PC-9 (cell line): ENCODE measurements around the gene TUBB. TPM values are rescaled to one million over a fixed set of nuclear protein-coding genes. Genes with fewer than 3 reads are reported as not detected.
A peak's percentile ranks its signal among the peaks of the same experiment; 100 is the strongest.

Experiments used
- BruUV-seq: library from RNA; stranded (reverse); fragments of 400-500 nt; replicated peaks from 2 replicates; lab custom pipeline; 2021; lab: Mats Ljungman, UMichigan
- CTCF ChIA-PET: fragments of 300-600 bp; sonication (Branson Sonifier 250); formaldehyde crosslinking; loops from one replicate; lab custom pipeline; 2022; ENCODE audit warnings: antibody characterized with exemption; lab: Charles Lee
- POLR2A ChIA-PET: fragments of 300-600 bp; sonication (Branson Sonifier 250); formaldehyde crosslinking; loops from one replicate; lab custom pipeline; 2022; ENCODE audit warnings: antibody characterized with exemption; ENCODE audit not compliant: unreplicated experiment; lab: Charles Lee
- DNase-seq, 2 experiments: peaks; one replicate each; pipeline versions ENCODE4 v3.0.0 to v3.0.0-alpha.2; 2015 to 2022; ENCODE audit warnings: mixed read lengths in 1 of 2
- H2AFZ ChIP-seq: fragments of 200-600 bp; sonication (generic); 2 replicates; pipeline ENCODE4 v1.8.1; 2017; ENCODE audit warnings: antibody characterized with exemption
- H3F3A ChIP-seq: fragments of 200-600 bp; sonication (generic); 2 replicates; pipeline ENCODE4 v1.8.1; 2017; ENCODE audit warnings: antibody characterized with exemption, mild to moderate bottlenecking, low read depth; ENCODE audit not compliant: insufficient read depth
- H3K27ac ChIP-seq: fragments of 200-600 bp; sonication (generic); 2 replicates; pipeline ENCODE4 v1.6.1; 2016; ENCODE audit warnings: mixed run types
- H3K27me3 ChIP-seq: fragments of 200-600 bp; sonication (generic); 2 replicates; pipeline ENCODE4 v1.6.1; 2016; ENCODE audit warnings: low read depth, mixed run types; ENCODE audit not compliant: insufficient read depth
- H3K36me3 ChIP-seq: fragments of 200-600 bp; sonication (generic); 2 replicates; pipeline ENCODE4 v1.6.1; 2016; ENCODE audit warnings: low read depth, mixed run types
- H3K4me1 ChIP-seq: fragments of 200-600 bp; sonication (generic); replicated peaks from 2 replicates; pipeline ENCODE4 v1.6.1; 2016; ENCODE audit warnings: mixed run types; ENCODE audit not compliant: insufficient read depth
- H3K4me2 ChIP-seq: fragments of 200-600 bp; sonication (generic); 2 replicates; pipeline ENCODE4 v1.6.1; 2017; ENCODE audit warnings: mixed run types
- H3K4me3 ChIP-seq: fragments of 200-600 bp; sonication (generic); 2 replicates; pipeline ENCODE4 v1.6.1; 2016; ENCODE audit warnings: mixed run types
- H3K79me2 ChIP-seq: fragments of 200-600 bp; sonication (generic); 2 replicates; pipeline ENCODE4 v1.6.1; 2017; ENCODE audit warnings: low read depth, mixed run types
- H3K9me2 ChIP-seq: fragments of 200-600 bp; sonication (generic); 2 replicates; pipeline ENCODE4 v1.8.1; 2017; ENCODE audit warnings: mild to moderate bottlenecking; ENCODE audit not compliant: insufficient read depth
- H3K9me3 ChIP-seq: fragments of 200-600 bp; sonication (generic); 2 replicates; pipeline ENCODE4 v1.8.1; 2016; ENCODE audit warnings: low read depth; ENCODE audit not compliant: insufficient read depth
- H4K20me1 ChIP-seq: fragments of 200-600 bp; sonication (generic); 2 replicates; pipeline ENCODE4 v1.8.1; 2017; ENCODE audit not compliant: insufficient read depth
- EZH2 ChIP-seq: fragments of 200-600 bp; sonication (generic); IDR thresholded peaks from 2 replicates; pipeline ENCODE4 v1.8.0; 2017; ENCODE audit warnings: antibody characterized with exemption, low read depth
- intact Hi-C: fragments of 100-400 bp; cut with micrococcal nuclease; formaldehyde crosslinking; loops from one replicate; pipeline ENCODE4 v1.10.0; 2022; ENCODE audit not compliant: unreplicated experiment
- total RNA-seq: library from RNA; stranded (reverse); gene quantifications from 2 replicates; pipeline ENCODE4 v1.2.3, GENCODE V29; 2021
- TF ChIP-seq, protein P1 (sequence below): fragments of 200-600 bp; sonication (generic); conservative IDR thresholded peaks from 2 replicates; pipeline ENCODE4 v1.6.1; 2017; ENCODE audit warnings: mixed run types, antibody characterized with exemption, mild to moderate bottlenecking, moderate library complexity

The TUBB gene
- total RNA-seq, 1 experiment from 2014 or later = 901 TPM

DNA sequence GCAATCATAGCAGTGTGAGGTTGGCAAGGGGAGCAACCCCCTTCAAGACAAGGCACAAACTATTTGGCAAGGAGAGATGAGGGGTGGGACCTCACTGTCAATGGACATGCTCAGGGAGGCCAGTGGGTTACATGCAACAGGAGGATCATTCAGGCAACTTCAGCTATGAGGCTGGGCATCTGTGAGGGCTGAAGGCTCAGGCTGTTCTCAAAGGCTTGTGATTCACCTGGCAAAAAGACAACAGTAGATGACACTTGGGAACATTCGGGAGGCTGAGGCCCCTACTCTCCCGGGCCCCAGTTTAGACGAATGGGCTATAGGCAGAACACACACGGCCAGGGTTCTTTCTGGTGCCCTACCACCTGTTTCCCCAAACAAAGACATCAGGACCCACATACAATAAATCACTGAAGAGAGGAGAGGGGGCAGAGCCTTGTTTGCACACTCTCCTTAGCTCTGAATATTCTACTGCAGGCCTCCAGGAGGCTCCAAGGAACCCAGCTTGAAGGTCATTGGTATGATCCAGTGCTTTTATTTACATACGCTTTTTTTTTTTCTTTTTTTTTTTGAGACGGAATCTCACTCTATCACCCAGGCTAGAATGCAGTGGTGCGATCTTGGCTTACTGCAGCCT is 7.9 kb downstream of the TUBB start:
- H3K27me3 ChIP-seq = no peaks in the 10 kb centered on the region
- POLR2A ChIA-PET = interaction anchor here (0.6 to 0.7 kb wide), 3 partner anchors 8 to 180 kb away, joined by 3 to 6 read pairs (median 6); partner anchors contain the start of gene GTF2H4
- peaks cover 93% of the 10 kb centered on the region for H3F3A ChIP-seq
- CTCF ChIA-PET = interaction anchor here (0.7 to 0.9 kb wide), 2 partner anchors 49 to 154 kb away, joined by 3 read pairs; no protein-coding TSS in a partner anchor
- no peak overlapping the region for H3K4me3 ChIP-seq
- TF ChIP-seq, protein P1, sequence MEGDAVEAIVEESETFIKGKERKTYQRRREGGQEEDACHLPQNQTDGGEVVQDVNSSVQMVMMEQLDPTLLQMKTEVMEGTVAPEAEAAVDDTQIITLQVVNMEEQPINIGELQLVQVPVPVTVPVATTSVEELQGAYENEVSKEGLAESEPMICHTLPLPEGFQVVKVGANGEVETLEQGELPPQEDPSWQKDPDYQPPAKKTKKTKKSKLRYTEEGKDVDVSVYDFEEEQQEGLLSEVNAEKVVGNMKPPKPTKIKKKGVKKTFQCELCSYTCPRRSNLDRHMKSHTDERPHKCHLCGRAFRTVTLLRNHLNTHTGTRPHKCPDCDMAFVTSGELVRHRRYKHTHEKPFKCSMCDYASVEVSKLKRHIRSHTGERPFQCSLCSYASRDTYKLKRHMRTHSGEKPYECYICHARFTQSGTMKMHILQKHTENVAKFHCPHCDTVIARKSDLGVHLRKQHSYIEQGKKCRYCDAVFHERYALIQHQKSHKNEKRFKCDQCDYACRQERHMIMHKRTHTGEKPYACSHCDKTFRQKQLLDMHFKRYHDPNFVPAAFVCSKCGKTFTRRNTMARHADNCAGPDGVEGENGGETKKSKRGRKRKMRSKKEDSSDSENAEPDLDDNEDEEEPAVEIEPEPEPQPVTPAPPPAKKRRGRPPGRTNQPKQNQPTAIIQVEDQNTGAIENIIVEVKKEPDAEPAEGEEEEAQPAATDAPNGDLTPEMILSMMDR = no peak
- TF ChIP-seq EZH2 = no peak
- H3K9me3 ChIP-seq = no peaks in the 10 kb centered on the region
- H4K20me1 ChIP-seq = peaks cover 34% of the 10 kb centered on the region
- no peak for DNase-seq
- peaks cover 47% of the 10 kb centered on the region for H3K36me3 ChIP-seq
- no peaks in the 10 kb centered on the region for H3K9me2 ChIP-seq
- H3K4me1 ChIP-seq = peaks cover 17% of the 10 kb centered on the region
- H3K79me2 ChIP-seq = peaks cover 27% of the 10 kb centered on the region
- H3K4me2 ChIP-seq = no peak overlapping the region
- BruUV-seq = no TSS peak
- H2AFZ ChIP-seq = no peak overlapping the region
- no peak overlapping the region for H3K27ac ChIP-seq
- intact Hi-C loops = no loop called here

DNA sequence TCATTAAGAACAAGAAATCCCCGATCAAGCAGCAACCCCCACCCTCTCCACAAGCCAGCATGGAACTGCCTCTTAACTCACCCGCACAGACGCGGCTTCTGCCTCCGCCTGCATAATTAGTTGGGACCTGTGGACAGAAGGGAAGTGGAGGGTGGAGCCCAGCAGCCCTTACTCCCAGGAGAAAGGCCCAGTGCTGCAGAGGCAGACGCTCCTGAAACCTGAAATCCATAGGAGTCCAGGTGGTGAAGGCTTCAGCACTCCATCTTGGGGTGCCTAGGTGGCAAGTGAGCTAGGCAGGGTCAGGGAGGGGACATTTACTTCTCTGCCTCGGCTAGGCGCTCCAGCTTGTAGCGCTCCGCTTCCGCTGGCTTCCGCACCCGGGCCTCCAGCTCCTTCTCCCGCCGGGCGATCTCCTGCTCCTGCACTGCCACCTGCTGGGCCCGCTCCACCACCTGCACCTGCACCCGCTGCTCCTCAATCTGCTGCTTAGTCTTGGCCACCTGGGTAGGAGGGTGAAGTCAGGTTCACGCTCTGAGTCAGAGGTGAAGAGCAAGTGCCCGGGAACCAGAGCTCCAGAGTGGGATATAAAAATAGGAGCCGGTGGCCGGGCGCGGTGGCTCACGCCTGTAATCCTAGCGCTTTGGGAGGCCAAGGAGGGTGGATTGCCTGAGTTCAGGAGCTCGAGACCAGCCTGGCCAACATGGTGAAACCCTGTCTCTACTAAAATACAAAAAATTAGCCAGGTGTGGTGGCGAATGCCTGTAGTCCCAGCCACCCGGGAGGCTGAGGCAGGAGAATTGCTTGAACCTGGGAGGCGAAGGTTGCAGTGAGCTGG is 10.7 kb downstream of the TUBB start:
- H3K36me3 ChIP-seq = peaks cover 37% of the 10 kb centered on the region
- H3K4me2 ChIP-seq = peak overlapping the region; percentile 32
- H4K20me1 ChIP-seq = peaks cover 6% of the 10 kb centered on the region
- no peaks in the 10 kb centered on the region for H3K27me3 ChIP-seq
- peaks cover 9% of the 10 kb centered on the region; the same call in 1 of the 2 replicates for H3K79me2 ChIP-seq
- no peak for TF ChIP-seq EZH2
- TF ChIP-seq, protein P1 = peak; percentile 80
- no peaks in the 10 kb centered on the region for H3K9me2 ChIP-seq
- ChIA-PET CTCF (interaction anchor here (0.6 to 1.7 kb wide), 21 partner anchors 8 to 385 kb away, joined by 3 to 21 read pairs (median 4); partner anchors contain the start of genes DHX16 and MRPS18B), POLR2A (interaction anchor here (0.5 to 0.9 kb wide), 12 partner anchors 71 to 384 kb away, joined by 3 to 9 read pairs (median 4); no protein-coding TSS in a partner anchor)
- no peaks in the 10 kb centered on the region for H3K9me3 ChIP-seq
- peak; percentile 89 to 92 for DNase-seq
- H2AFZ ChIP-seq = no peak overlapping the region
- intact Hi-C loops = loop anchor here (1.0 to 2.0 kb wide), 2 partner anchors 146 to 190 kb away; no protein-coding TSS in a partner anchor
- TSS peak; percentile 6 for BruUV-seq
- H3K4me3 ChIP-seq = no peak overlapping the region
- H3K4me1 ChIP-seq = peaks cover 16% of the 10 kb centered on the region
- H3F3A ChIP-seq = peaks cover 68% of the 10 kb centered on the region
- H3K27ac ChIP-seq = peak overlapping the region; percentile 18; the same call in 1 of the 2 replicates
